Neural cell (in vitro differentiated cells): Measurements from ENCODE around the gene SLC25A26.

Experiments used
- CTCF ChIP-seq: fragments of 450-650 bp; IDR thresholded peaks from 2 replicates; pipeline ENCODE4 v1.5.1; 2014; ENCODE audit warnings: antibody characterized with exemption, mild to moderate bottlenecking, moderate library complexity; ENCODE audit not compliant: poor library complexity, severe bottlenecking
- POLR2AphosphoS5 ChIP-seq: IDR thresholded peaks from 2 replicates; pipeline ENCODE4 v1.6.1; 2012
- RAD21 ChIP-seq: fragments of 450-650 bp; conservative IDR thresholded peaks from 2 replicates; pipeline ENCODE4 v1.6.1; 2014; ENCODE audit warnings: antibody characterized with exemption, mild to moderate bottlenecking, moderate library complexity
- TAF1 ChIP-seq: IDR thresholded peaks from 2 replicates; pipeline ENCODE4 v1.6.1; 2012; ENCODE audit warnings: low read depth

- TF ChIP-seq CTCF (peak; percentile 29), RAD21 (no peak), POLR2AphosphoS5 (no peak), TAF1 (no peak)
Measured at GRCh38 chr3:66378256-66378655, 157.5 kb downstream of the SLC25A26 start.
